HepG2 (cell line): ENCODE measurements around the gene OR52H1. TPM values are rescaled to one million over a fixed set of nuclear protein-coding genes. Genes with fewer than 3 reads are reported as not detected.

ENCODE experiments used
- MED13 ChIP-seq: sonication (generic); formaldehyde crosslinking; IDR thresholded peaks from 2 replicates; pipeline ENCODE4 v1.5.0; 2020; ENCODE audit warnings: missing genetic modification reagents
- NR2F2 ChIP-seq: IDR thresholded peaks from 2 replicates; pipeline ENCODE4 v1.6.1; 2012; ENCODE audit warnings: low read depth, inconsistent platforms, borderline replicate concordance
- ZNF30 ChIP-seq: sonication (generic); formaldehyde crosslinking; IDR thresholded peaks from 2 replicates; pipeline ENCODE4 v1.5.0; 2020; ENCODE audit warnings: mild to moderate bottlenecking, missing genetic modification reagents
- ZNF382 ChIP-seq: sonication (generic); formaldehyde crosslinking; IDR thresholded peaks from 2 replicates; pipeline ENCODE4 v1.5.0; 2020; ENCODE audit warnings: missing genetic modification reagents, mild to moderate bottlenecking, borderline replicate concordance
- polyA plus RNA-seq, 8 experiments: library from polyadenylated mRNA; depleted of rRNA in 3 of 8; stranded (reverse) in 7 of 8; unstranded in 1 of 8; fragments of >200 nt; fragmentation: Illumina TruSeq in 4 of 8; extraction: Trizol in 4 of 8; gene quantifications; 2 replicates each; pipeline versions ENCODE4 v1.2.1 to v1.2.3, GENCODE V29; 2011 to 2016; ENCODE audit warnings: low read depth in 4 of 8, missing spikeins in 1 of 8, mixed read lengths in 1 of 8; ENCODE audit not compliant: insufficient read depth in 1 of 8
- total RNA-seq, 5 experiments: library from RNA; depleted of rRNA; stranded (reverse); fragments of >200 nt; fragmentation: Illumina TruSeq; extraction: Trizol; gene quantifications; 2 replicates each; pipeline ENCODE4 v1.2.3, GENCODE V29; 2016; ENCODE audit warnings: low read depth in 1 of 5
- TF ChIP-seq, protein P1 (sequence below): sonication (generic); formaldehyde crosslinking; IDR thresholded peaks from 2 replicates; pipeline ENCODE4 v1.5.0; 2020; ENCODE audit warnings: missing genetic modification reagents

Gene OR52H1
- total and polyA plus RNA-seq, 2 of the 13 experiments (the other 11 are each of a cell fraction or from before 2014, with no cell fraction given) = not detected

DNA sequence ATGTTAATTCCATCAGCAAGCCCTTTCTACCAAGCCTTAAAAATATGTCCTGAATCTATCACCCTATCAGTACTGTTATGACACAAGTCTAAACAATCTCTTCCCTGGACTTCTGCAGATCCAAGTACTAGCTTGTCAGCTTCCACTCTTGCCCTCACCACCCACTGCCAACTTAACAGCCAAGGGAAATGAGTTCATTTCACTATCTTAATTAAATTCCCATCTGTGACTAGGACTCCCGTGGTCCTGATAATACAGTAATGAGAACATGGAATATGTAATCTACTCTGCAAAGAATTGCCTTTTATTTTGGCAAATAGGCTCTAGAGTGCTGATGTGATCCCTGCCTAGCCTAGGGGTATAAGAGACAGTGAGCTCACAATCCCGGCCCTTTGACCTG, 48.7 kb downstream of the OR52H1 start (continued):
- TF ChIP-seq MED13 (CRISPR knock-in tag) (no peak), ZNF382 (CRISPR knock-in tag) (no peak), NR2F2 (no peak), ZNF30 (CRISPR knock-in tag) (no peak)
- TF ChIP-seq, protein P1, sequence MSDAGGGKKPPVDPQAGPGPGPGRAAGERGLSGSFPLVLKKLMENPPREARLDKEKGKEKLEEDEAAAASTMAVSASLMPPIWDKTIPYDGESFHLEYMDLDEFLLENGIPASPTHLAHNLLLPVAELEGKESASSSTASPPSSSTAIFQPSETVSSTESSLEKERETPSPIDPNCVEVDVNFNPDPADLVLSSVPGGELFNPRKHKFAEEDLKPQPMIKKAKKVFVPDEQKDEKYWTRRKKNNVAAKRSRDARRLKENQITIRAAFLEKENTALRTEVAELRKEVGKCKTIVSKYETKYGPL = no peak

Other genes starting within 250 kb of the OR52H1 start
- gene OR51B4, start 246.6 kb downstream of the OR52H1 start, total RNA-seq (2016; rRNA removed; fragmentation: Illumina TruSeq; extraction: Trizol) = 0.11 and 0.22 TPM in 2 replicates
- gene OR51B4, start 246.6 kb downstream of the OR52H1 start, polyA plus RNA-seq (2011; rRNA removed) = 0.07 and 0.33 TPM in 2 replicates
- gene OR51B2, start 224.2 kb downstream of the OR52H1 start, total RNA-seq (2016; rRNA removed; fragmentation: Illumina TruSeq; extraction: Trizol) = not detected in 2 replicates
- not detected in 2 replicates for gene OR51B2, start 224.2 kb downstream of the OR52H1 start, polyA plus RNA-seq (2011; rRNA removed)
- gene OR51B5, start 205.0 kb downstream of the OR52H1 start, total RNA-seq (2016; rRNA removed; fragmentation: Illumina TruSeq; extraction: Trizol) = 0.18 and 0.20 TPM in 2 replicates
- 0.16 TPM in 2 replicates for gene OR51B5, start 205.0 kb downstream of the OR52H1 start, polyA plus RNA-seq (2011; rRNA removed)
- gene OR51B6, start 197.0 kb downstream of the OR52H1 start, total RNA-seq (2016; rRNA removed; fragmentation: Illumina TruSeq; extraction: Trizol) = not detected in 2 replicates
- not detected in 2 replicates for gene OR51B6, start 197.0 kb downstream of the OR52H1 start, polyA plus RNA-seq (2011; rRNA removed)
- not detected in 2 replicates for gene OR51M1, start 164.7 kb downstream of the OR52H1 start, total RNA-seq (2016; rRNA removed; fragmentation: Illumina TruSeq; extraction: Trizol)
- gene OR51M1, start 164.7 kb downstream of the OR52H1 start, polyA plus RNA-seq (2011; rRNA removed) = not detected in 2 replicates
- not detected in 2 replicates for gene OR51Q1, start 126.4 kb downstream of the OR52H1 start, total RNA-seq (2016; rRNA removed; fragmentation: Illumina TruSeq; extraction: Trizol)
- not detected in 2 replicates for gene OR51Q1, start 126.4 kb downstream of the OR52H1 start, polyA plus RNA-seq (2011; rRNA removed)
- gene OR51I1, start 107.0 kb downstream of the OR52H1 start, total RNA-seq (2016; rRNA removed; fragmentation: Illumina TruSeq; extraction: Trizol) = not detected in 2 replicates
- gene OR51I1, start 107.0 kb downstream of the OR52H1 start, polyA plus RNA-seq (2011; rRNA removed) = 0.09 TPM in 1 of 2 replicates, not detected in the other
- gene OR51I2, start 99.2 kb downstream of the OR52H1 start, total RNA-seq (2016; rRNA removed; fragmentation: Illumina TruSeq; extraction: Trizol) = not detected in 2 replicates
- not detected in 2 replicates for gene OR51I2, start 99.2 kb downstream of the OR52H1 start, polyA plus RNA-seq (2011; rRNA removed)
- not detected in 2 replicates for gene OR52D1, start 59.9 kb downstream of the OR52H1 start, total RNA-seq (2016; rRNA removed; fragmentation: Illumina TruSeq; extraction: Trizol)
- gene OR52D1, start 59.9 kb downstream of the OR52H1 start, polyA plus RNA-seq (2011; rRNA removed) = not detected in 2 replicates
- gene UBQLN3, start 38.6 kb downstream of the OR52H1 start, total RNA-seq (2016; rRNA removed; fragmentation: Illumina TruSeq; extraction: Trizol) = not detected in 2 replicates
- 0.08 TPM in 1 of 2 replicates, not detected in the other for gene UBQLN3, start 38.6 kb downstream of the OR52H1 start, polyA plus RNA-seq (2011; rRNA removed)
- gene UBQLNL, start 31.8 kb downstream of the OR52H1 start, total RNA-seq (2016; rRNA removed; fragmentation: Illumina TruSeq; extraction: Trizol) = not detected in 2 replicates
- gene UBQLNL, start 31.8 kb downstream of the OR52H1 start, polyA plus RNA-seq (2011; rRNA removed) = 0.08 and 0.10 TPM in 2 replicates
- not detected in 2 replicates for gene OR52B6, start 32.3 kb upstream of the OR52H1 start, total RNA-seq (2016; rRNA removed; fragmentation: Illumina TruSeq; extraction: Trizol)
- not detected in 2 replicates for gene OR52B6, start 32.3 kb upstream of the OR52H1 start, polyA plus RNA-seq (2011; rRNA removed)
- gene TRIM6, start 48.1 kb upstream of the OR52H1 start, total RNA-seq (2016; rRNA removed; fragmentation: Illumina TruSeq; extraction: Trizol) = not detected in 2 replicates
- not detected in 2 replicates for gene TRIM6, start 48.1 kb upstream of the OR52H1 start, polyA plus RNA-seq (2011; rRNA removed)
- 0.42 and 0.72 TPM in 2 replicates for gene TRIM34, start 76.5 kb upstream of the OR52H1 start, total RNA-seq (2016; rRNA removed; fragmentation: Illumina TruSeq; extraction: Trizol)
- 0.13 and 0.33 TPM in 2 replicates for gene TRIM34, start 76.5 kb upstream of the OR52H1 start, polyA plus RNA-seq (2011; rRNA removed)
- gene TRIM5, start 136.5 kb upstream of the OR52H1 start, total RNA-seq (2016; rRNA removed; fragmentation: Illumina TruSeq; extraction: Trizol) = 13.1 and 19.9 TPM in 2 replicates
- gene TRIM5, start 136.5 kb upstream of the OR52H1 start, polyA plus RNA-seq (2011; rRNA removed) = 7.0 and 7.8 TPM in 2 replicates
- gene TRIM22, start 141.2 kb upstream of the OR52H1 start, total RNA-seq (2016; rRNA removed; fragmentation: Illumina TruSeq; extraction: Trizol) = 2.2 and 2.4 TPM in 2 replicates
- gene TRIM22, start 141.2 kb upstream of the OR52H1 start, polyA plus RNA-seq (2011; rRNA removed) = 3.2 and 3.4 TPM in 2 replicates
- gene OR56B1, start 187.9 kb upstream of the OR52H1 start, total RNA-seq (2016; rRNA removed; fragmentation: Illumina TruSeq; extraction: Trizol) = not detected in 2 replicates
- not detected in 2 replicates for gene OR56B1, start 187.9 kb upstream of the OR52H1 start, polyA plus RNA-seq (2011; rRNA removed)
- 0.09 TPM in 1 of 2 replicates, not detected in the other for gene OR52N4, start 205.7 kb upstream of the OR52H1 start, total RNA-seq (2016; rRNA removed; fragmentation: Illumina TruSeq; extraction: Trizol)
- gene OR52N4, start 205.7 kb upstream of the OR52H1 start, polyA plus RNA-seq (2011; rRNA removed) = 0.18 and 0.30 TPM in 2 replicates
- not detected in 2 replicates for gene OR52N5, start 234.8 kb upstream of the OR52H1 start, total RNA-seq (2016; rRNA removed; fragmentation: Illumina TruSeq; extraction: Trizol)
- not detected in 2 replicates for gene OR52N5, start 234.8 kb upstream of the OR52H1 start, polyA plus RNA-seq (2011; rRNA removed)
- gene OR52N1, start 242.7 kb upstream of the OR52H1 start, total RNA-seq (2016; rRNA removed; fragmentation: Illumina TruSeq; extraction: Trizol) = not detected in 2 replicates
- not detected in 2 replicates for gene OR52N1, start 242.7 kb upstream of the OR52H1 start, polyA plus RNA-seq (2011; rRNA removed)